GM21619 (cell line): Measurements from ENCODE around the gene PRPF8.
A peak's percentile ranks its signal among the peaks of the same experiment; 100 is the strongest.

Experiments
- ATAC-seq: cut with Tn5 transposase; IDR thresholded peaks from one replicate; pipeline ENCODE4 v1.9.1; 2021; ENCODE audit not compliant: unreplicated experiment

The PRPF8 gene

DNA sequence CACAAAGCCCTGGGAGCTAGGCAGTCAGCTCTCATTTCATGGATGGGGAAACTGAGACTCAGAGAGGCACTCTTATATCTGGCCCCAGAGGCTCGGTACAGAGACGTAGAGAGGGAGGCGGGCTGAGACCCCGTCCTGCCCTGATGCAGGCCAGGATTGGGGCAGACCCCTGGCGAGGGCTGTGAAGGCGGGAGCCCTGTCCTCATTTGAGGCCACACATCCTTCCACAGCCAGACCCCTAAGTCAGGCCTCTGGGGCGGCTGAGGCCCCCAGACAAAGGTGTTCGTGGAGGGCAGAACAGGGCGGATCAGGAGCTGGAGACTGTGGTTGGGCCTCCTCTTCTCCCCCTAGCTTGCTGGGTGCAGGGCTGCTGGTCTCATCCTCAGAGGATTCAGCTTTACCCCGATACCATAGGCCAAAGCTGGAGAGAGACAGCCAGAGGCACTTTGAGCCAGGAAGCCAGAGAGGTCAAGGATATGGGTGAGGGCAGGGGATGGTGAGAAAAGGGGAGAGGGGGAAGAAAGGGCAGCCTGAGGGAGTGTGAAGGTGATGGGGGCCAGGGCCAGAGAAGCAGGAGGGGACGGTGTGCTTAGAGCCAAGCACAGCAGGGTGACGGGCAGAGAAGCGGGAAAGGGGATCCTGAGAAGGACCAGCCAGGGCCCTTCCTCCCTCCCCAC is 38.3 kb downstream of the PRPF8 start:
- ATAC-seq: no peak

DNA sequence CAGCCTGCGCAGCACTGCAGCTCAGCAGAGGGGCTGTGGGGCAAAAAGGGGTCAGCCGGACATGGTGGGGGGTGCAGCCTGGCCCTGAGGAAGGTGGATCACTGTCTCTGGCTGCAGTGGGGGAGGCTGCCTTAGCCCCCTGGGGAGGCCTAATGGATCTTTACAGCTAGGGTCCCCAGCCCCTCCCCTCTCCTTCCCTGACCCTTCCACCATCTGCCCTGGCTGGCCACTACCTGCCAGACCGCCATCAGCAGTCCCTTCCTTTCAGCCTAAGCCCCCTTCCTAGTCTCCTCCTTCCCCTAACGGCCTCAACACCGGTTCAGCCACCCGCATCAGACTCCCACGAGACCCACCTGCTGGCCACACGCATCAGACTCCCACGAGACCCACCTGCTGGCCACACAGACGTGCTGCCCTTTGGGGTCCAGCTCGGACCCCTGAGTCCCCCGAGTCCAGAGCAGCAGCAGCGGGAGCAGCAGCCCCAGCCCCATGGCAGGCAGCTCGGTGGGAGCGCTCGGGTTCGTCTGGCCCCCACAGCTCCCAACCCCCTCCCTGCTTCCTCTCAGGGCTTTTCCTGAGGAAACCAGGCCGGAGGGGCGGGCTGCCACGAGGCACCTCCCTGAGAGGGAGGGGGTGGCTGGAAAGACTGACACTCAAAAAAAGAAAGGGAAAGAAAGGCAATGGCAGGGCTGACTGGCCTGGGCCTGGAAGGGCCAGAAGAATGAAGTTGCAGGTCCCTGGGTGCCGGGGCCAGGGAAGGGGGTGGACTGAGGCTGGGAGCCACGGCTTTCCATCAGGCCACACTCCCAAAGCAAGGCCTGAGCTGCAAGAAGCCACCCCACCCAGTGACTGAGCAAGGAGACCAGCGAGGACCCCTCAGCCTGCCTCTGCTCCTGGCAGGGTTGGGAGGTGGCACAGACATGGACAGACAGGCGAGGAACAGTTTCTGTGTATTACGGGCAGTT is 39.2 kb downstream of the PRPF8 start, which contains the start of gene SCARF1:
SCARF1 (minus strand) TSS at position 526 of the 965 bp plus-strand sequence; CDS start at position 491, 35 bp downstream.
- no peak for ATAC-seq

GRCh38 chr17:1644493-1645206 is 40.0 kb downstream of the PRPF8 start:
- peak; percentile 20 for ATAC-seq

- no peak for ATAC-seq
These were observed 40.6 kb downstream of the PRPF8 start for GRCh38 chr17:1643999-1644492.

DNA sequence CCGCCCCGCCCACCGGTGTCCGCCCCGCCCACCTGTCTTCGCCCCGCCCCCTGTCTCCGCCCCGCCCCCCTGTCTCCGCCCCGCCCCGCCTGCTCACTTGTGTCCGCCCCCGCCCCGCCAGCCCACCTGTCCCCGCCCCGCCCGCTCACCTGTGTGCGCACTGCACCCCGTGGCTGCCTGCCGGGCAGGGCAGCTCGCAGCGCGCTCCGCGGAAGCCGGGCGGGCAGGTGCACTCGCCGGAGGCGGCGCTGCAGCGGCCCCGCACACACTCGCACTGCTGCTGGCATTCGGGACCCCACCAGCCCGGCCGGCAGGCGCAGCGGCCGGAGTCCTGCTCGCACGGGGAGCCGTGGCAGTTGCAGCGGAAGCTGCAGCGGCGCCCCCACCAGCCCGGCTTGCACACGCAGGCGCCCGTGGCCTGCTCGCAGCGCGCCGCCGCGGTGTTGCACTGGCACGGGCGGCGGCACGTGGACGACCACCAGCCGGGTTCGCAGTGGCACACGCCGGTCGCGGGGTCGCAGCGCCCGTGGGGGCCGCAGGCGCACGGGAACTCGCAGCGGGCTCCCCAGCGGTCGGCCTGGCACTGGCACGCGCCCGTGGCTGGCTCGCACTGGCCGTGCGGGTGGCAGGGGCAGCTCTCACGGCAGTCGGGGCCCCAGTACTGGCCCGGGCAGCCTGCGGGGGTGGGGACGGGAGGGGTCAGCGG is 41.2 kb downstream of the PRPF8 start:
- ATAC-seq: no peak

DNA sequence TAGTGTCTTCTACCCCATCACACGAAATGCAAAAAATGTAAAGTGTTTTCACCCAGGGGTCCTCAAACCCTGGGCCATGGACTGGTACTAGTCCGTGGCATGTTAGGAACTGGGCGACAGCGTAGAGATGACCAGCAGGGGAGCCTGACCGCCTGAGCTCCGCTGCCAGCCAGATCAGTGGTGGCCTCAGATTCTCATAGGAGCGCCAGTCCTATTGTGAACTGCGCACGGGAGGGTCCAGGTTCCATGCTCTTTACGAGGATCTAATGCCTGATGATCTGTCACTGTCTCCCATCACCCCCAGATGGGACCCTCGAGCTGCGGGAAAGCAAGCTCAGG is 43.6 kb downstream of the PRPF8 start:
- ATAC-seq: no peak

DNA sequence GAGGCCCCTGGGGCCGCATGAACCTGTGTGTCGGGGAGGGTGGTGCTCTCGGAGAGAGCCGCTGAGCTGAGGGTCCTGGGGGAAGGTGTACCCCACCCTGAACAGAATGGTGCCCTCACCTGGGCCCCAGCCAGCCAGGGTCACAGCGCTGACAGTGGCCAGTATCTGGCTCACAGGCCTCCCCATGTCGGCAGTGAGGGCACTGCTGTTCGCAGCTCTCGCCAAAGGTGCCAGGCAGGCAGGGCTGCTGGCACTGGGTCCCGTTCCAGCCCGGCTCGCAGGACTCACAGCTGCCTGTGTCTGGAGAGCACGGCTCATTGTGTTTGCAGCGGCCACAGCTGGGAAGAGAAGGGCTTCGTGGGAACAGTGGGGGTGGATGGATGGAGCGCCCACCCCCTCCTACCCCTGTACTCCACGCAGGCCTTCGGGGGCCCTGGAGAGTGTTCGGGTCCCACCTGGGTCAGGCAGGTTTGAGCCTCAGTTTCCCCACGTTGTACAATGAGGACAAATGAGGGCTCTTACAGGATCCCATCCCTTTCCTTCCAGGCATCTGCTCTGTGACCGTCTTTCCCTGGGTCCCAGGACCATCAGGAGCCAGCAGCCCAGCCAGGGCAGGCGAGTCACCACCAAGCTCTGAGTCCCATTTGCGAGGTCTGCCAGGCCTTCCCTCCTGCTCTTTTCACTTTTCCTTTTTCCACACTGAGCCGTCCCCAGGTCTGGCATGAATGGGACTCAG is 44.2 kb downstream of the PRPF8 start:
- no peak for ATAC-seq

- ATAC-seq: no peak
These were observed 45.0 kb downstream of the PRPF8 start for GRCh38 chr17:1639549-1640180.

DNA sequence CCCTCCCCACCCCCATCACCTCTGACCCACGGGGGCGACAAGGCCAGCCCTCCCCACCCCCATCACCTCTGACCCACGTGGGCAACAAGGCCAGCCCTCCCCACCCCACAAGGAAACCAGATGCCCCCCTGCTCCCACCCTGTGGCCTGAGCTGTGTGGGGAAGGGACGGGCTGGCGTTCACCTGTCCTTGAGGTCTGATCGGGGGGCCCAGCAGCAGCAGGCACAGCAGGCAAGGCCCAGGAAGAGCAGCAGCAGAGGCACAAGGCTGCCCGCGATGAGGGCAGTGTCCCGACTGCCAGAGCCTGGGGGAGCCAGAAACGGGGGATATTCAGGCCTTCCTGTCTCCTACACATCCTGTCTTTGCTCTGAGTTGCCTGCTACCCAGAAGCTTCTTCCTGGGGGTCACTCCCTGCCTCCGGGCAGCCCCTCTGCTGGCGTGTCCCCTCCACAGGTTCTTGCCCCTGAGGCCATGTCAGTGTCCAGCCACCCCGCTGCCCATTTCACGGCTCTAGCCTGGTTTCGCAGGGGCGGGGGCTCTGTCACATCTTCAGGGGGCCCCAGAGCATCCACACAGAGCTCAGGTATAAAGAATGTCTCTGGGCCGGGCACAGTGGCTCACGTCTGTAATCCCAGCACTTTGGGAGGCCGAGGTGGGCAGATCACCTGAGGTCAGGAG is 45.9 kb downstream of the PRPF8 start:
- no peak for ATAC-seq

DNA sequence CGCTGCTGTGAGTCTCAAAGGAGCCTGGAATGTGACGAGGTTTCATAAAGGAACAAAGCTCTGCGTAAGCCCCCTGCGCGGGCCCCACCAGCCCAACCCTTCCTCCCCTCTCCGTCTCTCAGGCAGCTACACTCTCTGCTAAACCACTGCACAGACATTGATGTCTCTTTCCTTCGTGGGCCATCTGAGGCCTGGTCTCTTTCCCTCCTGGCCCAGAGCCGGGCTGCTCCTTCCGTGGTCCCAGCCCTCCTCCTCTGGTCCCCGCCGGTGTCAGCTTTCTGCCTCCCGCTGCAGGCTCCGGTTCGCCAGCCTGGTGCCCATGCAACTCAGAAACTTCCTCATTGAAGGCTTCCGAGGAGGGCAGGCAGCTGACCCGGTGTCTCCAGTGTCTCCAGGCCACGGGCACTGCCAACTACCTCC is 46.5 kb downstream of the PRPF8 start:
- ATAC-seq: no peak

- no peak for ATAC-seq
These were observed 47.9 kb downstream of the PRPF8 start for GRCh38 chr17:1636732-1637285.

GRCh38 chr17:1635675-1636465 is 48.8 kb downstream of the PRPF8 start:
- no peak for ATAC-seq

DNA sequence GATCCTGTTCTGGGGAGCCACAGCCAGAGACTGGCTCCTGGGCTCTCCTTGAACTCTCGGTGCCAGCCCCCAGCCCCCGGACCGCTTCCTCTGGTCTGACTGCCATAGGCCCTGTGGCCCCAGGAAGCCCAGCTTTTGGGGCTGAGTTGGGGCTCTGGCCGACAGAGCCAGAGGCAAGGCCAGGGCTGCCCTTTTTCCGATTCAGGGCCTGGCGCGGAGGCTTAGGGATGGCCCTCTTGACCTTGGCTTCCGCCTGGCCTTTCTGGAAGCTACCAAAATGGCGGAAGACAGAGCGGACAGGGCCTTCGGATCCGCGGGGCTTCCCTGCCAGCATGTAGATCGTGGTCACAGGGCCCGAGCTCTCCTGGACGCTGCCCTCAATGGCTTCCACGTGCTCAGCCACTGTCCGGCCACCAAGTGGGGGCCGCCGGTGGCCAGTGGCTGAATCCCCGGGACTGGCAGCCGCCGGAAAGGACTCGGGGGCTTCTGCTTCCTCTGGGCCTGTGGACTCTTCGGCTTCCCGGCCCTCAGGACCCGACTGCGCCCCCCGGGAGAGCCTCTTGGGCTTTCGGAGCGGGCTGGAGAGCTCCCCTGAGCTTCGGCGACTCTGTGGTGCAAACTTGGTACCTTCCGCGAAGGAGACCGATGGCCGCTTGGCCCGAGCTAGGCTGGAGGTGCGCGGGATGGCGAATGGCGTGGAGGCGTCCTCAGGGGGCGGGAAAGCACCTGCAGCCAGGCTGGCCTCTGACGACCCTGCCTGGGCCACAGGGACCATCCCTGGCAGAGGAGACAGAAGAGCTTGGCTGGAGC is 49.6 kb downstream of the PRPF8 start:
- no peak for ATAC-seq

GRCh38 chr17:1630662-1631061 is 54.0 kb downstream of the PRPF8 start:
- no peak for ATAC-seq

GRCh38 chr17:1629504-1630310 is 55.0 kb downstream of the PRPF8 start:
- ATAC-seq: no peak

GRCh38 chr17:1628856-1629503 is 55.7 kb downstream of the PRPF8 start:
- peak; percentile 48 for ATAC-seq
